Upper lobe of left lung (tissue), 6 donors: ENCODE data around the gene SCOC. TPM values are rescaled to one million over a fixed set of nuclear protein-coding genes. Genes with fewer than 3 reads are reported as not detected.

Experiments
- ATAC-seq, 2 donors: fragments of 200-7000 bp; cut with Tn5 transposase; one replicate each; pipeline ENCODE4 v1.9.1; 2022; ENCODE audit warnings: mild to moderate bottlenecking in 2 of 2, moderate library complexity in 2 of 2; ENCODE audit not compliant: low FRiP score in 2 of 2
- DNase-seq, 2 donors: peaks; one replicate each; pipeline ENCODE4 v3.0.0-alpha.2; 2019 to 2020
- H3K27ac ChIP-seq, 4 donors: fragments of 200-600 bp; sonication (generic); one replicate each; pipeline ENCODE4 v1.5.1; 2016 to 2019
- H3K27me3 ChIP-seq, 4 donors: fragments of 200-600 bp; sonication (generic); one replicate each; pipeline ENCODE4 v1.5.1; 2017 to 2019
- H3K36me3 ChIP-seq, 4 donors: fragments of 200-600 bp; sonication (generic); one replicate each; pipeline ENCODE4 v1.5.1; 2016 to 2019
- H3K4me1 ChIP-seq, 4 donors: fragments of 200-600 bp; sonication (generic); one replicate each; pipeline ENCODE4 v1.5.1; 2018 to 2019
- H3K4me3 ChIP-seq, 4 donors: fragments of 200-600 bp; sonication (generic); one replicate each; pipeline ENCODE4 v1.5.1; 2017 to 2019; ENCODE audit warnings: mild to moderate bottlenecking in 2 of 4, moderate library complexity in 1 of 4
- H3K9me3 ChIP-seq, 4 donors: fragments of 200-600 bp; sonication (generic); one replicate each; pipeline ENCODE4 v1.5.1; 2018 to 2019
- CTCF ChIP-seq, 6 experiments: fragments of 450-650 bp in 4 of 6; fragments of 200-600 bp in 2 of 6; sonication (generic) in 2 of 6; IDR thresholded peaks; one replicate each; pipeline ENCODE4 v1.5.1; 2016 to 2019; ENCODE audit warnings: antibody characterized with exemption in 6 of 6
- EP300 ChIP-seq, 4 donors: sonication (generic); formaldehyde crosslinking; IDR thresholded peaks; one replicate each; pipeline ENCODE4 v1.5.1; 2017; ENCODE audit warnings: antibody characterized with exemption in 4 of 4, control low read depth in 2 of 4
- POLR2A ChIP-seq, 4 donors: fragments of 450-650 bp; IDR thresholded peaks; one replicate each; pipeline ENCODE4 v1.5.1; 2016 to 2017; ENCODE audit warnings: antibody characterized with exemption in 4 of 4, mild to moderate bottlenecking in 2 of 4
- POLR2AphosphoS5 ChIP-seq, 2 donors: sonication (generic); formaldehyde crosslinking; IDR thresholded peaks; one replicate each; pipeline ENCODE4 v1.5.1; 2017; ENCODE audit warnings: antibody characterized with exemption in 2 of 2
- WGBS, 2 donors: methylation state at CpG; one replicate each; pipeline ENCODE4 v1.1.5; 2017 to 2018; 5-methylcytosine and 5-hydroxymethylcytosine counted together
- total RNA-seq, 6 donors: library from RNA; depleted of rRNA in 4 of 6; stranded (reverse); fragments of >200 nt in 4 of 6; gene quantifications; one replicate each; pipeline versions ENCODE4 v1.1.0 to v1.2.1, GENCODE V29; 2016 to 2021
- donor health status: DM: no; HTN: no; CAD: no; lungs with moderate emphysema.
- donor health status: DM: no; HTN: yes; CAD: no; lungs with severe emphysema.

SCOC gene
- total RNA-seq, 6 donors from 2014 or later = 2.8 to 55.2 (median 33.2) TPM

- no peak for TF ChIP-seq POLR2A (IDR thresholded peaks at IDR 0.05)
- H3K4me1 ChIP-seq = no peaks in the 10 kb centered on the region
- H3K36me3 ChIP-seq = no peaks in the 10 kb centered on the region
- no peak overlapping the region for H3K27ac ChIP-seq
- no peaks in the 10 kb centered on the region for H3K27me3 ChIP-seq
- WGBS, 2 donors = 90 to 91% methylated on average over 2 of the region's 2 CpGs
- DNase-seq = no peak
- H3K4me3 ChIP-seq = no peak overlapping the region
- ATAC-seq = no peak
- no peaks in the 10 kb centered on the region for H3K9me3 ChIP-seq
Measured at GRCh38 chr4:140349816-140350215, 23.6 kb upstream of the SCOC start.

GRCh38 chr4:140351093-140352075 is 22.1 kb upstream of the SCOC start:
- DNase-seq (no peak), ATAC-seq (no peak)
- H3K36me3 ChIP-seq = no peaks in the 10 kb centered on the region
- WGBS, 2 donors = 93 to 95% methylated on average over 28 of the region's 28 CpGs
- H3K9me3 ChIP-seq = no peaks in the 10 kb centered on the region
- H3K4me1 ChIP-seq = no peaks in the 10 kb centered on the region
- H3K27ac ChIP-seq = no peak overlapping the region
- no peak overlapping the region for H3K4me3 ChIP-seq
- TF ChIP-seq CTCF (IDR thresholded peaks at IDR 0.05) (no peak), EP300 (IDR thresholded peaks at IDR 0.05) (no peak), POLR2AphosphoS5 (IDR thresholded peaks at IDR 0.05) (no peak), POLR2A (IDR thresholded peaks at IDR 0.05) (no peak)
- H3K27me3 ChIP-seq = no peaks in the 10 kb centered on the region

GRCh38 chr4:140353786-140354185 is 19.7 kb upstream of the SCOC start:
- H3K27ac ChIP-seq = no peak overlapping the region
- no peaks in the 10 kb centered on the region for H3K36me3 ChIP-seq
- ATAC-seq (no peak), DNase-seq (no peak)
- WGBS, 2 donors = 56 to 68% methylated on average over 6 of the region's 6 CpGs
- no peaks in the 10 kb centered on the region for H3K27me3 ChIP-seq
- H3K4me3 ChIP-seq = no peak overlapping the region
- H3K4me1 ChIP-seq = no peaks in the 10 kb centered on the region
- TF ChIP-seq CTCF (IDR thresholded peaks at IDR 0.05) = no peak
- TF ChIP-seq POLR2A (IDR thresholded peaks at IDR 0.05) = no peak
- TF ChIP-seq EP300 (IDR thresholded peaks at IDR 0.05) = no peak
- TF ChIP-seq POLR2AphosphoS5 (IDR thresholded peaks at IDR 0.05) = no peak
- no peaks in the 10 kb centered on the region for H3K9me3 ChIP-seq

GRCh38 chr4:140355288-140355687 is 18.2 kb upstream of the SCOC start:
- H3K27ac ChIP-seq = no peak overlapping the region
- DNase-seq (no peak), ATAC-seq (no peak)
- WGBS, 2 donors = 76 to 84% methylated on average over 1 of the region's 1 CpG
- no peaks in the 10 kb centered on the region for H3K9me3 ChIP-seq
- no peaks in the 10 kb centered on the region for H3K36me3 ChIP-seq
- peaks cover 0 to 5% (median 2%) of the 10 kb centered on the region in 4 donors for H3K4me1 ChIP-seq
- TF ChIP-seq POLR2AphosphoS5 (IDR thresholded peaks at IDR 0.05) = no peak
- no peak overlapping the region for H3K4me3 ChIP-seq
- no peaks in the 10 kb centered on the region for H3K27me3 ChIP-seq

GRCh38 chr4:140357868-140358267 is 15.6 kb upstream of the SCOC start:
- no peaks in the 10 kb centered on the region for H3K9me3 ChIP-seq
- H3K4me1 ChIP-seq = peaks cover 0 to 5% (median 2%) of the 10 kb centered on the region in 4 donors
- DNase-seq (no peak), ATAC-seq (no peak)
- 75 to 83% methylated on average over 3 of the region's 3 CpGs for WGBS, 2 donors
- no peak overlapping the region for H3K27ac ChIP-seq
- H3K27me3 ChIP-seq = no peaks in the 10 kb centered on the region
- no peak overlapping the region for H3K4me3 ChIP-seq
- TF ChIP-seq CTCF (IDR thresholded peaks at IDR 0.05) = no peak
- TF ChIP-seq POLR2A (IDR thresholded peaks at IDR 0.05) = no peak
- no peak for TF ChIP-seq EP300 (IDR thresholded peaks at IDR 0.05)
- TF ChIP-seq POLR2AphosphoS5 (IDR thresholded peaks at IDR 0.05) = no peak
- H3K36me3 ChIP-seq = no peaks in the 10 kb centered on the region
